K562 (cell line): Measurements from ENCODE around the gene STMP1. TPM values are rescaled to one million over a fixed set of nuclear protein-coding genes. Genes with fewer than 3 reads are reported as not detected.

ENCODE experiments used
- ATAC-seq: fragments of 200-7000 bp; cut with Tn5 transposase; 3 replicates; pipeline ENCODE4 v1.9.1; 2020; ENCODE audit warnings: moderate library complexity
- BruUV-seq: library from RNA; stranded (reverse); fragments of 400-500 nt; replicated peaks from 2 replicates; lab custom pipeline; 2021; lab: Mats Ljungman, UMichigan
- CTCF ChIA-PET: fragments of 300-600 bp; formaldehyde crosslinking; extraction: SDS; loops from one replicate; lab custom pipeline; 2021; ENCODE audit warnings: low intra/inter-chr PET ratio; lab: Yijun Ruan, JAX
- POLR2A ChIA-PET: fragments of 300-600, 350-650 bp; sonication (Branson Sonifier 250); formaldehyde crosslinking; extraction: SDS; loops from one replicate; lab custom pipeline; 2021; ENCODE audit warnings: antibody characterized with exemption, inconsistent platforms; lab: Yijun Ruan, JAX
- DNase-seq, 4 experiments: peaks; one replicate each; pipeline versions ENCODE4 v3.0.0 to v3.0.0-alpha.2; 2011 to 2018; ENCODE audit warnings: low spot score in 3 of 4, mixed read lengths in 3 of 4; ENCODE audit errors: extremely low read depth in 1 of 4
- FAIRE-seq: peaks from 2 replicates; lab custom pipeline; 2011; peaks lifted over from hg19 to GRCh38; lab: Jason Lieb, UNC
- H2AFZ ChIP-seq: 2 replicates; pipeline ENCODE4 v1.6.0; 2011; ENCODE audit warnings: low read depth, low read length, control low read depth, inconsistent platforms
- H3K27ac ChIP-seq: fragments of 200-600 bp; 3 replicates; pipeline ENCODE4 v1.8.0; 2011; ENCODE audit warnings: low read depth, mild to moderate bottlenecking, control low read depth, inconsistent platforms, low read length, moderate library complexity, mixed read lengths; ENCODE audit errors: extremely low read depth
- H3K27me3 ChIP-seq, 2 experiments: fragments of 300-600 bp in 1 of 2; 2 replicates in 1 of 2; 3 replicates in 1 of 2; pipeline versions ENCODE4 v1.6.0 to v1.8.0; 2011; ENCODE audit warnings: inconsistent platforms in 2 of 2, low read length in 2 of 2, mild to moderate bottlenecking in 1 of 2, mixed read lengths in 1 of 2, moderate library complexity in 1 of 2; ENCODE audit not compliant: control insufficient read depth in 2 of 2, insufficient read depth in 2 of 2
- H3K36me3 ChIP-seq: fragments of 300-600 bp; 3 replicates; pipeline ENCODE4 v1.8.0; 2011; ENCODE audit warnings: mild to moderate bottlenecking, low read length, inconsistent platforms; ENCODE audit not compliant: control insufficient read depth, insufficient read depth
- H3K4me1 ChIP-seq, 2 experiments: fragments of 200-600 bp in 1 of 2; replicated peaks in 1 of 2; 2 replicates in 1 of 2; 3 replicates in 1 of 2; pipeline versions ENCODE4 v1.5.1 to v1.8.0; 2011; ENCODE audit warnings: inconsistent platforms in 2 of 2, low read length in 2 of 2, mild to moderate bottlenecking in 1 of 2, mixed read lengths in 1 of 2, moderate library complexity in 1 of 2; ENCODE audit not compliant: control insufficient read depth in 2 of 2, insufficient read depth in 2 of 2
- H3K4me2 ChIP-seq: 2 replicates; pipeline ENCODE4 v1.6.1; 2011; ENCODE audit warnings: low read length, control low read depth, inconsistent platforms, mixed read lengths; ENCODE audit not compliant: insufficient read depth
- H3K4me3 ChIP-seq: fragments of 200-600 bp; sonication (generic), shearing (Covaris generic); 2 replicates; pipeline ENCODE4 v1.5.1; 2016; ENCODE audit warnings: control low read depth, inconsistent platforms
- H3K79me2 ChIP-seq: fragments of 200-600 bp; 3 replicates; pipeline ENCODE4 v1.8.0; 2011; ENCODE audit warnings: low read length, inconsistent platforms; ENCODE audit not compliant: control insufficient read depth, insufficient read depth
- H3K9ac ChIP-seq, 2 experiments: 2 replicates each; pipeline versions ENCODE4 v1.6.0 to v1.6.1; 2011; ENCODE audit warnings: low read depth in 2 of 2, low read length in 2 of 2, control low read depth in 1 of 2, inconsistent platforms in 1 of 2, mild to moderate bottlenecking in 1 of 2, mixed read lengths in 1 of 2; ENCODE audit not compliant: insufficient read depth in 1 of 2
- H3K9me1 ChIP-seq: one replicate; pipeline ENCODE4 v1.6.0; 2011; ENCODE audit warnings: inconsistent platforms, mild to moderate bottlenecking, low read length, moderate library complexity; ENCODE audit not compliant: control insufficient read depth, insufficient read depth
- H3K9me3 ChIP-seq: replicated peaks from 2 replicates; pipeline ENCODE4 v1.5.1; 2011; ENCODE audit warnings: low read depth, low read length, inconsistent platforms; ENCODE audit not compliant: control insufficient read depth, insufficient read depth
- H4K20me1 ChIP-seq: replicated peaks from 2 replicates; pipeline ENCODE4 v1.6.1; 2011; ENCODE audit warnings: low read length, inconsistent platforms, mixed read lengths; ENCODE audit not compliant: control insufficient read depth, insufficient read depth
- ARID3A ChIP-seq: IDR thresholded peaks from 2 replicates; pipeline ENCODE4 v1.6.1; 2012; ENCODE audit warnings: low read depth, low read length, improper control_type of control experiment, borderline replicate concordance
- ELF2 ChIP-seq: fragments of 250-450 bp; sonication (Bioruptor Pico); IDR thresholded peaks from 2 replicates; pipeline ENCODE4 v1.5.0; 2021; ENCODE audit warnings: mild to moderate bottlenecking
- EWSR1 ChIP-seq: fragments of 450-650 bp; IDR thresholded peaks from 2 replicates; pipeline ENCODE4 v1.6.1; 2018; ENCODE audit warnings: borderline replicate concordance, mild to moderate bottlenecking, low read depth, moderate library complexity; ENCODE audit not compliant: partially characterized antibody
- POLR2AphosphoS2 ChIP-seq: IDR thresholded peaks from 2 replicates; pipeline ENCODE4 v1.6.1; 2012; ENCODE audit warnings: low read length, improper control_type of control experiment
- RCOR1 ChIP-seq, 2 experiments: IDR thresholded peaks; 2 replicates each; pipeline ENCODE4 v1.6.1; 2012; ENCODE audit warnings: low read depth in 2 of 2, low read length in 2 of 2, borderline replicate concordance in 1 of 2, improper control_type of control experiment in 1 of 2
- TOE1 ChIP-seq, 2 experiments: fragments of 450-650 bp in 1 of 2; sonication (generic) in 1 of 2; formaldehyde crosslinking in 1 of 2; IDR thresholded peaks; 2 replicates each; pipeline versions ENCODE4 v1.7.1 to v1.8.0; 2016 to 2022; ENCODE audit warnings: borderline replicate concordance in 2 of 2, mild to moderate bottlenecking in 2 of 2, antibody characterized with exemption in 1 of 2, inconsistent platforms in 1 of 2, low read depth in 1 of 2, missing genetic modification reagents in 1 of 2, moderate library complexity in 1 of 2
- ZNF143 ChIP-seq: sonication (generic); formaldehyde crosslinking; IDR thresholded peaks from 2 replicates; pipeline ENCODE4 v1.9.0; 2022; ENCODE audit warnings: mild to moderate bottlenecking, missing genetic modification reagents
- ZNF274 ChIP-seq: IDR thresholded peaks from 2 replicates; pipeline ENCODE4 v1.6.1; 2011; ENCODE audit warnings: low read depth, mild to moderate bottlenecking, low read length, moderate library complexity, borderline replicate concordance
- ZNF347 ChIP-seq: fragments of 450-650 bp; formaldehyde crosslinking; IDR thresholded peaks from 2 replicates; pipeline ENCODE4 v1.4.0; 2020; ENCODE audit warnings: low read depth, mild to moderate bottlenecking, moderate library complexity
- ZNF398 ChIP-seq: fragments of 250-450 bp; sonication (Bioruptor Pico); IDR thresholded peaks from 2 replicates; pipeline ENCODE4 v1.8.0; 2021; ENCODE audit warnings: moderate library complexity, mild to moderate bottlenecking, inconsistent platforms
- ZSCAN29 ChIP-seq: fragments of 450-650 bp; IDR thresholded peaks from 2 replicates; pipeline ENCODE4 v1.6.1; 2017
- WGBS: fragments of 100-300 bp; shearing (Covaris generic); methylation state at CpG from one replicate; pipeline ENCODE4 v1.1.6; 2016; ENCODE audit warnings: low coverage, mixed read lengths; ENCODE audit not compliant: insufficient coverage; ENCODE audit errors: missing lambda C conversion rate; 5-methylcytosine and 5-hydroxymethylcytosine counted together
- in situ Hi-C: fragments of 300-500 bp; cut with MboI; formaldehyde crosslinking; loops from 4 replicates; pipeline ENCODE4 v1.15.0; 2018; ENCODE audit warnings: inconsistent platforms, mixed read lengths
- intact Hi-C: fragments of 100-400 bp; cut with micrococcal nuclease; formaldehyde crosslinking; loops from 2 replicates; pipeline ENCODE4 v1.14.2; 2022
- polyA plus RNA-seq, 8 experiments: library from polyadenylated mRNA; depleted of rRNA in 4 of 8; stranded (reverse) in 5 of 8; unstranded in 3 of 8; fragments of >200 nt; fragmentation: Nextera tagmentation in 2 of 8; fragmentation: Illumina TruSeq in 1 of 8; extraction: Ambion mirVana in 2 of 8; extraction: Trizol in 1 of 8; gene quantifications; 2 replicates each; pipeline versions ENCODE4 v1.2.1 to v1.2.3, GENCODE V29; 2011 to 2014; ENCODE audit warnings: inconsistent platforms in 1 of 8, missing spikeins in 1 of 8
- total RNA-seq, 7 experiments: library from RNA; depleted of rRNA in 6 of 7; stranded (reverse); fragments of >200 nt in 6 of 7; fragmentation: Illumina TruSeq in 2 of 7; extraction: Trizol in 2 of 7; gene quantifications; 2 replicates each; pipeline versions ENCODE4 v1.2.1 to v1.2.3, GENCODE V29; 2011 to 2021; ENCODE audit warnings: low replicate concordance in 1 of 7

Gene STMP1
- total and polyA plus RNA-seq, 9 of the 15 experiments (the other 6 are each of a cell fraction or from before 2014, with no cell fraction given) = 10.6 to 249 (median 56.8) TPM

- Histone ChIP-seq H3K79me2 (no peaks in the 10 kb centered on the region), H3K27ac (no peak overlapping the region), H3K36me3 (no peaks in the 10 kb centered on the region), H2AFZ (no peak overlapping the region), H3K27me3 (no peaks in the 10 kb centered on the region), H3K9me3 (no peaks in the 10 kb centered on the region), H3K4me3 (no peak overlapping the region), H3K9ac (no peak overlapping the region), H3K4me2 (no peak overlapping the region), H3K4me1 (peaks cover 2 to 3% of the 10 kb centered on the region in 2 experiments; a peak in 3 of 5 replicates), H4K20me1 (peaks cover 15% of the 10 kb centered on the region; the same call in 1 of the 2 replicates), H3K9me1 (no peaks in the 10 kb centered on the region)
- intact Hi-C loops = no loop called here
- in situ Hi-C loops = no loop called here
- no TSS peak for BruUV-seq
- no peak for DNase-seq
- no peak for TF ChIP-seq EWSR1
- no peak for TF ChIP-seq ZNF143
- ChIA-PET CTCF (interaction anchor here (0.7 kb wide), 1 partner anchor 82 kb away, joined by 4 read pairs; no protein-coding TSS in a partner anchor), POLR2A (interaction anchor here (0.7 to 2.8 kb wide), 7 partner anchors 10 to 258 kb away, joined by 3 to 9 read pairs (median 3); no protein-coding TSS in a partner anchor)
- FAIRE-seq = no peak
- WGBS = 16% methylated on average over 3 of the region's 3 CpGs
- no peak for ATAC-seq
These were observed 21.8 kb downstream of the STMP1 start for GRCh38 chr7:135684136-135684535.

- Histone ChIP-seq H3K4me1 (peaks cover 2 to 3% of the 10 kb centered on the region in 2 experiments; a peak in 3 of 5 replicates), H2AFZ (no peak overlapping the region), H3K9ac (no peak overlapping the region), H3K27me3 (no peaks in the 10 kb centered on the region), H4K20me1 (peaks cover 15% of the 10 kb centered on the region; the same call in 1 of the 2 replicates), H3K79me2 (no peaks in the 10 kb centered on the region), H3K4me2 (no peak overlapping the region), H3K9me3 (no peaks in the 10 kb centered on the region), H3K27ac (no peak overlapping the region), H3K36me3 (no peaks in the 10 kb centered on the region), H3K4me3 (no peak overlapping the region), H3K9me1 (no peaks in the 10 kb centered on the region)
- 59% methylated on average over 5 of the region's 5 CpGs for WGBS
- in situ Hi-C loops = no loop called here
- BruUV-seq = no TSS peak
- CTCF ChIA-PET = no interaction called here
- intact Hi-C loops = no loop called here
- POLR2A ChIA-PET = interaction anchor here (0.7 to 1.3 kb wide), 6 partner anchors 12 to 118 kb away, joined by 3 to 5 read pairs (median 4); partner anchors contain the start of gene STMP1
- DNase-seq = no peak
- FAIRE-seq = no peak
- ATAC-seq = no peak
- TF ChIP-seq ZNF347 (CRISPR knock-in tag) (no peak), ZNF398 (CRISPR knock-in tag) (no peak), POLR2AphosphoS2 (no peak), ZNF143 (no peak), ZNF274 (no peak), ARID3A (no peak), ELF2 (no peak), RCOR1 (IDR thresholded peaks at IDR 0.05; ENCODE audit: borderline replicate concordance in 1 of 2, low read depth in 2 of 2, low read length in 2 of 2) (no peak), ZSCAN29 (no peak), TOE1 (IDR thresholded peaks at IDR 0.05; ENCODE audit: borderline replicate concordance) (no peak), TOE1 (CRISPR knock-in tag; IDR thresholded peaks at IDR 0.05; ENCODE audit: borderline replicate concordance, low read depth) (no peak)
These were observed 22.4 kb downstream of the STMP1 start for GRCh38 chr7:135684699-135685098.
